Stimulated activated effector memory CD8-positive, alpha-beta T cell treated with anti-CD3 and anti-CD28 coated beads, Interleukin-12 subunit alpha, Interleukin-12 subunit beta, amount 100 ng/mL, for 72 hours (primary cell): ENCODE results near the gene CAPN7.
"Not testable (repeated sequence)": the region's sequence is repeated elsewhere in the genome, so short reads cannot be mapped to it uniquely, and the experiment has no call there.

Source experiments
- ATAC-seq: fragments of 150-1000 bp; cut with Tn5 transposase; 2 replicates; pipeline ENCODE4 v1.10.0; 2021
- DNase-seq, 2 donors: peaks; one replicate each; pipeline ENCODE4 v3.0.0; 2021 to 2022; ENCODE audit warnings: low spot score in 2 of 2
- H3K27ac Mint-ChIP-seq: one replicate; pipeline ENCODE4 v1.8.0; 2022; ENCODE audit warnings: mild to moderate bottlenecking, mixed read lengths
- H3K36me3 Mint-ChIP-seq: one replicate; pipeline ENCODE4 v1.8.0; 2022; ENCODE audit warnings: mild to moderate bottlenecking, mixed read lengths
- H3K4me1 Mint-ChIP-seq: one replicate; pipeline ENCODE4 v1.8.0; 2022; ENCODE audit warnings: mixed read lengths
- H3K4me3 Mint-ChIP-seq: one replicate; pipeline ENCODE4 v1.8.0; 2022; ENCODE audit warnings: mild to moderate bottlenecking, mixed read lengths
- H3K9me3 Mint-ChIP-seq: one replicate; pipeline ENCODE4 v1.8.0; 2022; ENCODE audit warnings: mixed read lengths

Gene CAPN7

DNA sequence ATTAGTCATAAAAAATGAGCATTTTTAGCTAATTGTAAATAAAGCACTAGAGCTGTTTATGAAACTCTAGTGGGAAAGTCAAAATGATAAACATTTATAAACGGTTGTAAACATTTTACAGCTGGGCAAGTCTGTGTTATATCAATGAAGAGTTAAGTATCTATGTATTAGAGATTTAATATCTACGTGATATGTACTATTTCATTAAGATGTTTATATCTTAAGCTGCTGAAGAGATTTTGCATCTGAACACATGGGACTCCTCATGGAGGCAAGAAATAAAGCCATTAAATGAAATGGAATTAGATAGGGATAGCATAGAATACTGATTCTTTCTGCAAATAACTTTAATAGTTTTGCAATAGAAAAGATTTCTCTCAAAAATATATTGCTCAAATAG is 23.0 kb upstream of the CAPN7 start:
- Mint-ChIP-seq H3K4me1 (no peaks in the 10 kb centered on the region), H3K27ac (no peak overlapping the region), H3K9me3 (no peaks in the 10 kb centered on the region), H3K4me3 (no peak overlapping the region), H3K36me3 (no peaks in the 10 kb centered on the region)
- ATAC-seq: no peak
- DNase-seq: no peak

DNA sequence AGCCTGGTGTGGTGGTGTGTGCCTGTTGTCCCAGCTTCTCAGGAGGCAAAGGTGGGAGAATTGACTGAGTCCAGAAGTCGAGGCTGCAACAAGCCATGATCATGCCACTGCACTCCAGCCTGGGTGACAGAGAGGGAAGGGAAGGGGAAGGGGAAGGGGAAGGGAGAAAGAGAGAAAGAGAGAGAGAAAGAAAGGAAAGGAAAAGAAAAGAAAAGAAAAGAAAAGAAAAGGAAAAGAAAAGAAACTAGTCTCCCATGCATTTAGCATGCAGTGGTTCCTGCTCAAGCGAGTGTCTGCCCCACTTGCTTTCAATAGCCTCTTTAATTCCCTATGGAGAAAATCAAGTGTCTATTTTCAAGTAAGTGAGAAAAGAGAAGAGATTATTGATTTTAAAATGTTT is 20.6 kb upstream of the CAPN7 start:
- H3K4me1 Mint-ChIP-seq: no peaks in the 10 kb centered on the region
- ATAC-seq: no peak

DNA sequence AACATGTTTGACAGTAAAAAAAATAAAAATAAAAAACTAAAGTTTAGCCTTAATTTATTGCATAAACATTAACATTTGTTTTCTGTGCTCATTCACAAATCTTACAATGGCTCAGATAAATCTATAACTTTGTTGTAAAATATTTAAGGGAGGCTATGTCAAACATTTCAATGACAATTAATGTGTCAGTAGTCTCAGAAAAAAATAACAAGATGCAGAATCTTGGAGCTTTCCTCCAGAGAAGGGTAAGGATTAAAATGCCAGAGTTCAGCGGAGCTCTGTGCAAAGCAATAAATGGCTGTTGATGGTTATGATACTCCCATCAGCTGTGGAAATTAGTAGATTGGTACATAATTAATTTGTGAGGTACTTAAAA is 20.0 kb upstream of the CAPN7 start:
- Mint-ChIP-seq H3K36me3 (no peaks in the 10 kb centered on the region), H3K4me3 (peak overlapping the region; percentile 55)

More for the DNA sequence above, 20.6 kb upstream of the CAPN7 start:
- no peak for DNase-seq
- no peak overlapping the region for H3K4me3 Mint-ChIP-seq
- H3K9me3 Mint-ChIP-seq: no peaks in the 10 kb centered on the region
- no peak overlapping the region for H3K27ac Mint-ChIP-seq
- H3K36me3 Mint-ChIP-seq: no peaks in the 10 kb centered on the region

DNA sequence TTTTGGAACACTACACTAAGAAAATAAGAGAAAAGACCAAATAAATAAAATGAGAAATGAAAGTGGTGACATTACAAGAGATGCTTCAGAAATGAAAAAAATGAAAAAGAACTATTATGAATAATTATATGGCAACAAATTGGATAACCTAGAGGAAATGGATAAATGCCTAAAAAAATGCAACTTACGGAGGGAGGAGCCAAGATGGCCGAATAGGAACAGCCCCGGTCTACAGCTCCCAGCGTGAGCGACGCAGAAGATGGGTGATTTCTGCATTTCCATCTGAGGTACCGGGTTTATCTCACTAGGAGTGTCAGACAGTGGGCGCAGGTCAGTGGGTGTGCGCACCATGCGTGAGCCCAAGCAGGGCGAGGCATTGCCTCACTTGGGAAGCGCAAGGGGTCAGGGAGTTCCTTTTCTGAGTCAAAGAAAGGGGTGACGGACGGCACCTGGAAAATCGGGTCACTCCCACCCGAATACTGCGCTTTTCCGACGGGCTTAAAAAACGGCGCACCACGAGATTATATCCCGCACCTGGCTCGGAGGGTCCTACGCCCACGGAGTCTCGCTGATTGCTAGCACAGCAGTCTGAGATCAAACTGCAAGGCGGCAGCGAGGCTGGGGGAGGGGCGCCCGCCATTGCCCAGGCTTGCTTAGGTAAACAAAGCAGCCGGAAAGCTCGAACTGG is 19.4 kb upstream of the CAPN7 start:
- H3K36me3 Mint-ChIP-seq, DNase-seq, H3K9me3 Mint-ChIP-seq, H3K4me1 Mint-ChIP-seq, ATAC-seq, H3K27ac Mint-ChIP-seq: not testable (repeated sequence)
- H3K4me3 Mint-ChIP-seq: peak overlapping the region; percentile 55

More for the DNA sequence above, 20.0 kb upstream of the CAPN7 start:
- DNase-seq (no peak), ATAC-seq (no peak)
- no peak overlapping the region for H3K27ac Mint-ChIP-seq
- H3K9me3 Mint-ChIP-seq: no peaks in the 10 kb centered on the region
- no peaks in the 10 kb centered on the region for H3K4me1 Mint-ChIP-seq

DNA sequence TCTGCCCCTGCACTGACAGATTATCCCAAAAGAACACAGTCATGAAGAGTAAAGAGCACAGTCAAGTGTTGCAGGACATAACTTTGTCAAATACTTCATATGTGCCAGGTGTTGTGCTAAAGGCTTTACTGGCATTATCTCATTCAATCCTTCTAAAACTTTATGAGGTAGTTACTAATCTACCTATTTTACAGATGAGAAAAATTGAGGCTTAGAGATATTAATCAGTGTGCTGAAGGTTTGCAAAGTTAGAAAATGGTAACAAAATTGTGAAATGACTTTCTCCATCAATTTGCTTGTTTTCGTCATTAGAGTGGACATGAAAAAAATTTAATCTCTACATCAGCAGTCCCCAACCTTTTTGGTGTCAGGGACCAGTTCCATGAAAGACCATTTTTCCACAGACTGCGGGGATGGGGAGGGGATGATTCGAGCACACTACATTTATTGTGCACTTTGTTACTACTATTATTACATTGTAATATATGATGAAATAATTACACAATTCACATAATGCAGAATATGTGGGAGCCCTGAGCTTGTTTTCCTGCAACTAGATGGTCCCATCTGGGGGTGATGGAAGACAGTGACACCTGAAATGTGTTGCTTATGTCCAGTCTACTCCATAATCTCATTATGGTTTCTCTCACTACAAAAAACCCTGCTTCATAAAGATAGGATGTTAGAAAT is 8.6 kb upstream of the CAPN7 start:
- Mint-ChIP-seq H3K27ac (no peak overlapping the region), H3K4me1 (peaks cover 19% of the 10 kb centered on the region), H3K4me3 (no peak overlapping the region), H3K36me3 (no peaks in the 10 kb centered on the region), H3K9me3 (no peaks in the 10 kb centered on the region)
- ATAC-seq (no peak), DNase-seq (no peak)

DNA sequence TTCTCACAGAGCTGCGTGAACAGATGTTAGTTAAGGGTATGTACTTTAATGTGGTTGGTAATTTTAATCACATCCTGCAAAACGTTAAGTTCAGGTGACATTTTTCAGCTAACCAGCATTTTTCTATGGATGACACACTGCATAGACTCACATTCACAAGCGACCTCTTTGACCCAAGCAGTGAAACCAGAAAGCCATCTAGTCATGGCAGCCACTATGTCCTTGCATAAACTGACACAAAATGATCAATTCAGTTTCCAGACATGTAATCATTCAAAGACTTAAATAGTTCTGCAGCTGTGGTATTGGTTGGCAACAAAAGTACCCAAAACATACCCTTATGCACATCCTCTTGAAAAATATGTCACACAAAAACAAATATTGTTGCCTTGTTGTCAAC is 7.4 kb upstream of the CAPN7 start:
- peak overlapping the region; percentile 63 for H3K27ac Mint-ChIP-seq
- DNase-seq: no peak
- no peak overlapping the region for H3K4me3 Mint-ChIP-seq
- no peaks in the 10 kb centered on the region for H3K36me3 Mint-ChIP-seq
- H3K4me1 Mint-ChIP-seq: peaks cover 25% of the 10 kb centered on the region
- peak; percentile 87 for ATAC-seq
- H3K9me3 Mint-ChIP-seq: no peaks in the 10 kb centered on the region

DNA sequence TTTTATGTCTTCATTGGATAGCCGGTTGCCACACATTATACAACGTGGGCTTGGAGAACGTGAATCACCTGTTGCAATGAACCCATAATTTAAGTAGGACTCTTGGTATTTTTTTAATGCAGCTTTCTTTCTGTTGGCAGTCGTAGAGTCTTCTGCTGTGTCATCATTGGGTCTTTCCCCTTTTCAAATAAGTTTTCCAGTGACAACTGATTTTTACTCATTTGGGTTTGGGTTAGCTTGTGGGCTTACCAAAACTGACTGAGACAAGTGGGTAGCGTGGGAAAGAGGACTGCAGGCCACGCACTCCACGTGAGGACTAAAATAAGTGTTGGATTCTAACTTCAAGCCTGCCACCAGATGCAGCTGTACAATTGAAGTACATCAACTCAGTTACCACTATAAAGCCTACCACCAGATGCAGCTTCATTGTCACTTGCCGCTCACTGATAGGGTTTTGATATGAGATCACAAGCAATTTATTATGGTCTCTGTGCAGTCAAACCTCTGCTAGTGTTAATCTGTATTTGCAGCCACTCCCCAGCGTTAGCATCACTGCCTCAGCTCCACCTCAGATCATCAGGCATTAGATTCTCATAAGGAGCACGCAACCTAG is 6.4 kb upstream of the CAPN7 start:
- peaks cover 25% of the 10 kb centered on the region for H3K4me1 Mint-ChIP-seq
- DNase-seq: no peak
- H3K36me3 Mint-ChIP-seq: no peaks in the 10 kb centered on the region
- H3K27ac Mint-ChIP-seq: peak overlapping the region; percentile 63
- H3K4me3 Mint-ChIP-seq: no peak overlapping the region
- no peaks in the 10 kb centered on the region for H3K9me3 Mint-ChIP-seq
- peak; percentile 59 for ATAC-seq

DNA sequence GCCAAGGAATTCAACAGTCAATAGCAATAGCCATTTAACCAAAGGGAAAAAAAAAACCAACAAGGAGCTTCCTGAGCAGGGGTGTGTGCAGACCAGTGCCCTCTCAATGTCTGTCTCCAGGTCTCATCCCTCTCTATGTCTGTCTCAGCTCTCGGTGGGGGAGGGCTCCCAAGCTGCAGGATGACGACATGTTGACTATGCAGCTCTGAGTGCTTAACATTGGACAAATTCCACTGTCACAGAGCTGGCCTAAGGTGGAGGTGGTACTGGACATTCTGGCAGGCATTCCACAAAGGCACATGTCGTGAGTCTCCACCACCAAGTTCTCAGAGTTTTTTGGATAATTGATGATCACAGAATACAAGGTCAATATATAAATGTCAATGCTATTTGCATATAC is 2.0 kb upstream of the CAPN7 start:
- no peak overlapping the region for H3K4me3 Mint-ChIP-seq

DNA sequence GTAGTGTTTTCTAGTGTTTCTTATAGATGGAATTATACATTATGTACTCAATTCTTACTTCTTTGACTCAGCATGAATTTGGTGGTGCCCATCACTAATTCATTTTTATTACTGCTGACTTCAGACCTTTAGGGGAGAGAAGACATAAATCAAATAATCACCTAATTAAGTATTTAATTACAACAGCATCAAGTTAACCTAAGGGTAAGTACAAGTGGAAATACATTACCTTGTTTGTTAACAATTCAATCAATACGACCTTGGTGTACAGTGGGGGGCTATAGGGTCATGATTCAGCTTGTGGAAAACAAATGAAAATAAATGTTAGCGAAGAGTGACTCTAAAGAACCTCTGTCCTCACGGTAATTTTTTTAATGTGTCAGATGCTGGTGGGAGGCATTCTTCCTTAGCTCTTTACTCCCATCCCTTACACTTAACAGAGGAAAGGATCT is 538 bp upstream of the CAPN7 start:
- Mint-ChIP-seq H3K4me1 (peaks cover 24% of the 10 kb centered on the region), H3K27ac (peak overlapping the region; percentile 91), H3K9me3 (no peaks in the 10 kb centered on the region), H3K36me3 (peaks cover 34% of the 10 kb centered on the region), H3K4me3 (peak overlapping the region; percentile 81)
- ATAC-seq (no peak), DNase-seq (no peak)

More for the DNA sequence above, 2.0 kb upstream of the CAPN7 start:
- ATAC-seq (no peak), DNase-seq (no peak)
- Mint-ChIP-seq H3K9me3 (no peaks in the 10 kb centered on the region), H3K4me1 (peaks cover 30% of the 10 kb centered on the region), H3K36me3 (peaks cover 22% of the 10 kb centered on the region), H3K27ac (no peak overlapping the region)

DNA sequence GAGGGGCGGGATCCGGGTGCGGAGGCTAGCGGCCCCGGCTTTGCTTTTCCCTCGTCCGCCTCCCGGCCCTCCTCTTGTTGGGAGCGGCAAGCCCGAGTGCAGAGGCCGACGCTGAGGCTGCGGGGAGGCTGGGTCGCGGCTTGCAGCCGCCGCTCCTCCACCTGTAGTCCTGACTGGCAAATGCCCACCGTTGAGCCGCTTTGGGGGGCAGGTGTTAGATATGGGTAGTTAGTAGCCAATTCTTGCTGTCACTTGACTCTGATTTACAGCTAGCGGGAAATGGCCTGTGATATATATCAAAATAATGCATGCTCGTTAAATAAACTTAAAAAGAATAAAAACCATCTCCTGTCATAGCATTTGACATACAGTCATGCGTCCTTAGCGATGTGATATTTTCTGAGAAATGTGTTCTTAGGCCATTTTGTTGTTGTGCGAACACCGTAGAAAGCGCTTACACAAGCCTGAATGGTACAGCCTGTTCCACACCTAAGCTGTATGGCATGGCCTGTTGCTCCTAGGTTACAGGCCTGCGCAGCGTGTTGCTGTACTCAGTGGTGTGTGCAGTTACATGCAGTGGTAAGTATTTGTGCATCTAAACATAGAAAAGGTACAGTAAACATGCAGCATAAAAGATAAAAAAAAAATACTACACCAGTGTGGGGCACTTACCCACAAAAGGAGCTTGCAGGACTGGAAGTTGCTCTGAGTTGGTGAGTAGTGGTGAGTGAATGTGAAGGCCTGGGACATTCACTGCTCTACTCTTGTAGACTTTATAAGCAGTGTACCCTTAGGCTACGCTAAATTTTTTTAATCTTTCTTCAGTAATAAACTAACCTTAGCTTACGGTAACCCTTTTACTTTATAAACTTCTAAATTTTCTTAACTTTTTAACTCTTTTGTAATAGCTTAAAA is 873 bp downstream of the CAPN7 start:
- no peaks in the 10 kb centered on the region for H3K9me3 Mint-ChIP-seq
- H3K27ac Mint-ChIP-seq: peak overlapping the region; percentile 91
- H3K4me3 Mint-ChIP-seq: peak overlapping the region; percentile 81
- DNase-seq (peak in 1 of 2 donors; percentile 71), ATAC-seq (peak; percentile 36)
- H3K4me1 Mint-ChIP-seq: peaks cover 27% of the 10 kb centered on the region
- H3K36me3 Mint-ChIP-seq: peaks cover 46% of the 10 kb centered on the region

DNA sequence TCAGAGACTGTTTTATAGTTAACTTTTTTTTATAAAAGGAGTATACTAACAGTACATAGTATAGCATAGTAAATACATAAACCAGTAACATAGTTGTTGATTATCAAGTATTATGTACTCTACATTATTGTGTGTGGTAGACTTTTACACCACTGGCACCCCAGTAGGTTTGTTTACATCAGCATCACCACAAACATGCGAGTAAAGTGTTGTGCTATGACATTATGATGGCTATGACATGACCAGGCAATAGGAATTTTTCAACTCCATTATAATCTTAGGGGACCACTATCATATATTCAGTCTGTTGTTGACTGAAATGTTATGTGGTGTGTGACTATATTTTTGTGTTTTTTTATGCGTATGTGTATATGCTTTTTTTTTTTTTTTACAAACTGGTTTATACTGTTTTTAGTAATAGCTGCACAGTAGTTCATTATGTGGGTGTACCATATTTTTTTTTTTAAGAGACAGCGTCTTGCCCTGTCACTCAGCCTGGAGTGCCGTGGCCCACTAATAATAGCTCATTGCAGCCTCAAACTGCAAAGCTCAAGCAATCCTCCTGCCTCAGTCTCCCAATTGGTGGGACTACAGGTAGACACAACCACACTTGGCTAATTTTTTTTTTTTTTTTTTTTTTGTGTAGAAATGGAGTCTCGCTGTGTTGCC is 1.9 kb downstream of the CAPN7 start:
- Mint-ChIP-seq H3K9me3 (no peaks in the 10 kb centered on the region), H3K27ac (peak overlapping the region; percentile 91), H3K36me3 (peaks cover 56% of the 10 kb centered on the region), H3K4me1 (peaks cover 22% of the 10 kb centered on the region), H3K4me3 (peak overlapping the region; percentile 81)
- no peak for ATAC-seq
- DNase-seq: no peak

DNA sequence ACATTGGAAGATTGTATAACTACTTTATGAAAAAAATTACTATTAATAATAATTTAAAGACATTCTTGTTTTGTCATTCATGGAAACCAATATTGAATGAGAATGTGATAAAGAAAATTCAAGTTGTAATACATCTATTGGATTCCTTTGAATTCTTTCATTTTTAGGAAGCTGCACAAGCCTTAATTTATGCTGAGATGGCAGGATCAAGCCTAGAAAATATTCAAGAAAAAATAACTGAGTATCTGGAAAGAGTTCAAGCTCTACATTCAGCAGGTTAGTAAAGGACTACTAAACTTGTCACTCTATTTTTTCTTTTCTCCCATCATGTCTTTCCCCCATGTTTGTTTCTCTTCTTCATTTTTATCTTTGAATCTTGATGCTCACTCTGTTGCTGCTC is 5.9 kb downstream of the CAPN7 start:
- Mint-ChIP-seq H3K36me3 (peaks cover 90% of the 10 kb centered on the region), H3K9me3 (no peaks in the 10 kb centered on the region), H3K27ac (no peak overlapping the region), H3K4me1 (peaks cover 13% of the 10 kb centered on the region), H3K4me3 (no peak overlapping the region)
- ATAC-seq (no peak), DNase-seq (no peak)

DNA sequence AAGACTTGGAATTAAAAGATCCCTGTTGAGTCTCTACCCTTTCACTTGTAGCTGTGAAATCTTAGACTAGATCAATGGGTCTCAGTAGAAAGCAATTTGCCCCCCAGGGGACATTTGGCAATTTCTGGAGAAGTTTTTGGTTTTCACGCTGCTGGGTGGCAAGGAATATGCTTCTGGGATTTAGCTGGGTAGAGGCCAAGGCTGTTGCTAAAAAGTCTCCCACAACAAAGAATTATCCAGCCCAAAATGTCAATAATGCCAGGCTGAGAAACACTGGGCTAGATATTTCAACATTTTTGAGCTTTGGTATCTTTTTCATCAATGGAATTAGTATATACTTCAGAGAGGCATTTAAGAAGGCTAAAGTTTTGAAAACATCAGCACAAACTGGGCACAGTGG is 8.7 kb downstream of the CAPN7 start:
- Mint-ChIP-seq H3K4me3 (no peak overlapping the region), H3K36me3 (peaks cover 98% of the 10 kb centered on the region), H3K4me1 (peaks cover 6% of the 10 kb centered on the region), H3K27ac (no peak overlapping the region), H3K9me3 (no peaks in the 10 kb centered on the region)
- ATAC-seq (no peak), DNase-seq (no peak)

DNA sequence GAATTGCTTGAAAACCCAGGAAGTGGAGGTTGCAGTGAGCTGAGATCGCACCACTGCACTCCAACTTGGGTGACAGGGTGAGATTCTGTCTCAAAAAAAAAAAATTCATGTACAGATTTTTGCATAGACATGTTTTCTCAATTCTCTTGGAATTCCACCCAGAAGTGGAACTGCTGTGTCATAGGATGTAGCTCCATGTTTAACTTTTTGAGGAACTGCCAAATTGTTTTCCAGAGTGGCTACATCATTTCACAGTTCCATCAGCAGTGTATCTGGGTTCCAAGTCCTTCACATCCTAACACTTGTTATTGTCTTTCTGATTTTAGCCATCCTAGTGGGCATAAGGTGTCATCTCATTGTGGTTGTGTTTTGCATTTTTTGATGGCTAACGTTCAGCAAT is 9.9 kb downstream of the CAPN7 start:
- Mint-ChIP-seq H3K9me3 (no peaks in the 10 kb centered on the region), H3K27ac (no peak overlapping the region), H3K4me1 (no peaks in the 10 kb centered on the region), H3K36me3 (peaks cover 99% of the 10 kb centered on the region), H3K4me3 (no peak overlapping the region)
- no peak for DNase-seq
- ATAC-seq: no peak

DNA sequence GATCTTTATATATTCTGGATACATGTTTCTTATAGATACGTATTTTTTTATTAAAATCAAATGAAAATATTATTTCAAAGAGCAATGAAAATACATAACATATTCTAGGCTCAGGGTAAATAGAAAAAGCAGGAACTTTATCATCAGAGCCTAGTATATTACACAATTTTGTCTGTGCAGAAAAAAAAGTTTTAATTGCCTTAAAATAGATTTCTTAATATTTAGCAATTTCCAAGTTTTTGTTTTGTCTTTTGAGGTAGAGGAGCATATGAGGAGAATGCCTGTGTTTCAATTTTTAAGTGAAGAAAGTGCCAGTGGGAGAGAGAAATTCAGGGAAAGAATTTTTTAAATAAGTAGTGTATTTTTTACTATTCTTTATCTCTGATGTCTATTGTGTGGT is 10.5 kb downstream of the CAPN7 start:
- ATAC-seq: no peak
- no peaks in the 10 kb centered on the region for H3K9me3 Mint-ChIP-seq
- H3K4me3 Mint-ChIP-seq: no peak overlapping the region
- peaks cover 99% of the 10 kb centered on the region for H3K36me3 Mint-ChIP-seq
- H3K27ac Mint-ChIP-seq: no peak overlapping the region
- DNase-seq: no peak
- no peaks in the 10 kb centered on the region for H3K4me1 Mint-ChIP-seq
